Hindlimb muscle (tissue), 1 donor: ENCODE measurements around the gene LRIG2. TPM values are rescaled to one million over a fixed set of nuclear protein-coding genes. Genes with fewer than 3 reads are reported as not detected.

Experiments
- DNase-seq: peaks from one replicate; pipeline ENCODE4 v3.0.0-alpha.2; 2013
- polyA plus RNA-seq: library from polyadenylated mRNA; unstranded; fragments of 120-200 nt; gene quantifications from one replicate; pipeline ENCODE4 v1.2.1, GENCODE V29; 2013; ENCODE audit not compliant: insufficient read length

The LRIG2 gene
- polyA plus RNA-seq, 1 donor: 15.8 TPM

DNA sequence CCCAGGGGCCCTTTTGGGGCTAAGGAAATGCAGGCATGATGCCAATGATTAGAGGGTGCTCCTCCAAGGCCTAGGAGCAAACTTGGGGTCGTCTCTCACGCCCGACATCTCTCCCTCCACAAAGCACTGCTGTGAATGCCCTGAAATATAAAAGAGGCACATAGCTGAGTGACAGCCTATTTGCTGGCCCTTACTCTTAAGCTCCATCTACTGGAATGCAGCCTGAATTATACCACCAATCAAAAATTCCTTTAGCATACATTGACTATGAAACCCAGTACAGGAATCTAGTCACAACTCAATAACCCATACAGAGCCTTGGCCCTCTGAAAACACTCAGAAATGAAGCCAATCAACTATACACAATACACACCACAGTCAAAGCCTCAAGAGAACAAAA is 105.5 kb downstream of the LRIG2 start:
- no peak for DNase-seq

Other genes with a start within 250 kb of the LRIG2 start
- gene SLC16A1, start 117.0 kb upstream of the LRIG2 start, polyA plus RNA-seq: 37.3 TPM